Lower lobe of right lung (tissue), 2 donors: ENCODE measurements around the gene PAF1. TPM values are rescaled to one million over a fixed set of nuclear protein-coding genes. Genes with fewer than 3 reads are reported as not detected.

Experiments
- ATAC-seq, 2 donors: fragments of 200-7000 bp; cut with Tn5 transposase; one replicate each; pipeline ENCODE4 v1.9.1; 2020 to 2022; ENCODE audit warnings: mild to moderate bottlenecking in 2 of 2, moderate library complexity in 2 of 2
- DNase-seq: peaks from one replicate; pipeline ENCODE4 v3.0.0-alpha.2; 2020
- H3K27ac ChIP-seq: fragments of 200-600 bp; one replicate; pipeline ENCODE4 v1.8.0; 2022
- H3K27me3 ChIP-seq: fragments of 200-600 bp; one replicate; pipeline ENCODE4 v1.8.0; 2022; ENCODE audit warnings: low read depth
- H3K36me3 ChIP-seq: fragments of 200-600 bp; one replicate; pipeline ENCODE4 v1.8.0; 2022; ENCODE audit warnings: mild to moderate bottlenecking
- H3K4me1 ChIP-seq: fragments of 200-600 bp; one replicate; pipeline ENCODE4 v1.8.0; 2022
- H3K4me3 ChIP-seq: fragments of 200-600 bp; one replicate; pipeline ENCODE4 v1.8.0; 2022; ENCODE audit warnings: mild to moderate bottlenecking
- H3K9me3 ChIP-seq: fragments of 200-600 bp; one replicate; pipeline ENCODE4 v1.8.0; 2022
- CTCF ChIP-seq: fragments of 200-600 bp; IDR thresholded peaks from one replicate; pipeline ENCODE4 v1.8.0; 2022; ENCODE audit warnings: antibody characterized with exemption, mild to moderate bottlenecking
- intact Hi-C: fragments of 100-400 bp; cut with DNase I; formaldehyde crosslinking; loops from one replicate; pipeline ENCODE4 v1.11.0; 2022
- total RNA-seq: library from RNA; stranded (reverse); fragmentation: NEBNext Ultra II Directional; extraction: Animal tissue kit (Norgen Biotek cat#: 25700); gene quantifications from one replicate; pipeline ENCODE4 v1.2.1, GENCODE V29; 2021
- donor health status: DM: no; HTN: yes; CAD: no; lungs with severe emphysema.

The PAF1 gene
- total RNA-seq, 1 donor from 2014 or later, result 33.7 TPM

- Histone ChIP-seq H3K27ac (no peak overlapping the region), H3K4me3 (no peak overlapping the region), H3K9me3 (no peaks in the 10 kb centered on the region), H3K4me1 (peaks cover 10% of the 10 kb centered on the region), H3K27me3 (no peaks in the 10 kb centered on the region), H3K36me3 (peaks cover 48% of the 10 kb centered on the region)
- no peak for TF ChIP-seq CTCF
- DNase-seq, result no peak
- intact Hi-C loops, result no loop called here
- ATAC-seq, result no peak
Observed at GRCh38 chr19:39423258-39424086, 32.6 kb upstream of the PAF1 start.

- Histone ChIP-seq H3K36me3 (peaks cover 59% of the 10 kb centered on the region), H3K9me3 (no peaks in the 10 kb centered on the region), H3K27me3 (no peaks in the 10 kb centered on the region), H3K4me3 (no peak overlapping the region), H3K4me1 (no peaks in the 10 kb centered on the region), H3K27ac (no peak overlapping the region)
- ATAC-seq (no peak), DNase-seq (no peak)
- intact Hi-C loops, result no loop called here
- TF ChIP-seq CTCF, result no peak
Observed at GRCh38 chr19:39422020-39422419, 31.1 kb upstream of the PAF1 start.

- TF ChIP-seq CTCF, result no peak
- ATAC-seq, result no peak
- intact Hi-C loops, result no loop called here
- DNase-seq, result no peak
- Histone ChIP-seq H3K36me3 (peaks cover 59% of the 10 kb centered on the region), H3K27ac (no peak overlapping the region), H3K27me3 (no peaks in the 10 kb centered on the region), H3K9me3 (no peaks in the 10 kb centered on the region), H3K4me1 (no peaks in the 10 kb centered on the region), H3K4me3 (no peak overlapping the region)
Observed at GRCh38 chr19:39420769-39421168, 29.9 kb upstream of the PAF1 start.

- no peaks in the 10 kb centered on the region for H3K9me3 ChIP-seq
- intact Hi-C loops, result no loop called here
- H3K36me3 ChIP-seq, result peaks cover 58% of the 10 kb centered on the region
- TF ChIP-seq CTCF, result no peak
- no peak overlapping the region for H3K27ac ChIP-seq
- no peak overlapping the region for H3K4me3 ChIP-seq
- DNase-seq (no peak), ATAC-seq (no peak)
- no peaks in the 10 kb centered on the region for H3K27me3 ChIP-seq
- H3K4me1 ChIP-seq, result peaks cover 12% of the 10 kb centered on the region
Observed at GRCh38 chr19:39419003-39419402, 28.1 kb upstream of the PAF1 start.

DNA sequence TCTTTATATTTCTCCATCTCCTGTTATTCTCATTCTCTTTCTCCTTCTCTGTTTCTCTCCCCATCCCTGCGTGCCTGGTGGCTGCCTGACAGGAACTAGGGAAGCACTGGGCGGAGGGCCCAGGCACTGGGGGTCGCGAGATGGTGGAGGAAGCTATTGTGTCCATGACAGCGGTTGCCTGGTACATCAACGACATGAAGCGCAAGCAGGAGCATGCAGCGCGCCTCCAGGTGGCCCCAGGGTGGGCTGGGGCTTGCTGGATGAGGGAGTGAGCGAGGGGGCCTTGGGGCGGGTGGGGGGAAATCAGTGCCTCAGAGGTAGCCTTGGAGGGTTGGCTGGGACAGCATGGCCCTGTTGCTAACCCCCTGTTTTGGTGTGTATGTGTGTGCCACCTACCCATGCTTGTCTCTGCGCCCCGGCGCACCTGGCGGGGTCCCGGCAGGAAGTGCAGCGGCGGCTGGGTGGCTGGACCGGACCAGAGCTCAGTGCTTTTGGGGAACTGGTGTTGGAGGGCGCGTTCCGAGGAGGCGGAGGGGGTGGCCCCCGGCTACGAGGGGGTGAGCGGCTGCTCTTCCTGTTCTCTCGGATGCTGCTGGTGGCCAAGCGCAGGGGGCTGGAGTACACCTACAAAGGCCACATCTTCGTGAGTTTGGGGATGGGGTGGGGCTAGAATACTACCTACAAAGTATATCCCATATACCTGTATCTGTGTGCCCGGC lies 26.7 kb upstream of the PAF1 start:
- H3K4me3 ChIP-seq, result no peak overlapping the region
- peaks cover 44% of the 10 kb centered on the region for H3K36me3 ChIP-seq
- no peak for ATAC-seq
- no peak for DNase-seq
- H3K9me3 ChIP-seq, result no peaks in the 10 kb centered on the region
- H3K4me1 ChIP-seq, result peaks cover 18% of the 10 kb centered on the region
- TF ChIP-seq CTCF, result no peak
- intact Hi-C loops, result no loop called here
- H3K27me3 ChIP-seq, result no peaks in the 10 kb centered on the region
- no peak overlapping the region for H3K27ac ChIP-seq
